CD14-positive monocyte (primary cell): Measurements from ENCODE around the gene MAGOHB. TPM values are rescaled to one million over a fixed set of nuclear protein-coding genes. Genes with fewer than 3 reads are reported as not detected.

Source experiments
- DNase-seq, 3 donors: peaks; one replicate each; pipeline ENCODE4 v3.0.0-alpha.2; 2011 to 2022
- H2AFZ ChIP-seq: 2 replicates; pipeline ENCODE4 v1.6.0; 2012; ENCODE audit warnings: mild to moderate bottlenecking, low read depth, low read length, inconsistent platforms; ENCODE audit not compliant: insufficient read depth, poor library complexity, severe bottlenecking
- H3K27ac ChIP-seq, 2 donors: 1 replicate in 1 of 2; 2 replicates in 1 of 2; pipeline ENCODE4 v1.5.1; 2012 to 2013; ENCODE audit warnings: low read length in 2 of 2, control low read depth in 1 of 2, inconsistent platforms in 1 of 2, low read depth in 1 of 2, mild to moderate bottlenecking in 1 of 2
- H3K27me3 ChIP-seq, 2 donors: one replicate each; pipeline versions ENCODE4 v1.6.0 to v1.6.1; 2011 to 2013; ENCODE audit warnings: low read length in 2 of 2; ENCODE audit not compliant: control insufficient read depth in 2 of 2, insufficient read depth in 2 of 2
- H3K36me3 ChIP-seq, 2 donors: replicated peaks in 1 of 2; 1 replicate in 1 of 2; 2 replicates in 1 of 2; pipeline versions ENCODE4 v1.5.1 to v1.6.1; 2012 to 2013; ENCODE audit warnings: low read length in 2 of 2, control low read depth in 1 of 2, inconsistent platforms in 1 of 2, mild to moderate bottlenecking in 1 of 2; ENCODE audit not compliant: insufficient read depth in 2 of 2, control insufficient read depth in 1 of 2
- H3K4me1 ChIP-seq, 2 donors: 1 replicate in 1 of 2; 2 replicates in 1 of 2; pipeline versions ENCODE4 v1.5.1 to v1.6.1; 2012 to 2013; ENCODE audit warnings: low read length in 2 of 2, control low read depth in 1 of 2, inconsistent platforms in 1 of 2, mild to moderate bottlenecking in 1 of 2, moderate library complexity in 1 of 2; ENCODE audit not compliant: insufficient read depth in 2 of 2, control insufficient read depth in 1 of 2
- H3K4me2 ChIP-seq: replicated peaks from 2 replicates; pipeline ENCODE3; 2012; ENCODE audit warnings: low read length, moderate library complexity, mild to moderate bottlenecking; ENCODE audit not compliant: poor library complexity, severe bottlenecking; ENCODE audit errors: extremely low read depth
- H3K4me3 ChIP-seq, 3 experiments: fragments of 200-600 bp in 1 of 3; sonication (generic) in 1 of 3; replicated peaks in 1 of 3; 1 replicate in 2 of 3; 2 replicates in 1 of 3; pipeline ENCODE4 v1.5.1; 2011 to 2013; ENCODE audit warnings: low read length in 3 of 3, mild to moderate bottlenecking in 3 of 3, control low read depth in 2 of 3, low read depth in 2 of 3, inconsistent platforms in 1 of 3, moderate library complexity in 1 of 3
- H3K79me2 ChIP-seq: 2 replicates; pipeline ENCODE4 v1.6.0; 2012; ENCODE audit warnings: mild to moderate bottlenecking, control low read depth, inconsistent platforms, low read length, moderate library complexity; ENCODE audit not compliant: insufficient read depth
- H3K9ac ChIP-seq: 2 replicates; pipeline ENCODE4 v1.6.0; 2017; ENCODE audit warnings: low read length, mild to moderate bottlenecking; ENCODE audit not compliant: insufficient read depth, poor library complexity, severe bottlenecking
- H3K9me3 ChIP-seq, 2 donors: replicated peaks in 1 of 2; 1 replicate in 1 of 2; 2 replicates in 1 of 2; pipeline versions ENCODE4 v1.5.1 to v1.6.1; 2012 to 2013; ENCODE audit warnings: low read length in 2 of 2, control low read depth in 1 of 2; ENCODE audit not compliant: control insufficient read depth in 1 of 2, insufficient read depth in 1 of 2
- H4K20me1 ChIP-seq: 2 replicates; pipeline ENCODE4 v1.6.0; 2012; ENCODE audit warnings: mild to moderate bottlenecking, low read length, control low read depth, moderate library complexity; ENCODE audit not compliant: insufficient read depth
- H3K27ac Mint-ChIP-seq, 7 donors: one replicate each; pipeline ENCODE4 v1.8.0; 2020; ENCODE audit warnings: mild to moderate bottlenecking in 7 of 7, mixed read lengths in 7 of 7, moderate library complexity in 6 of 7, inconsistent platforms in 2 of 7
- H3K27me3 Mint-ChIP-seq, 3 donors: one replicate each; pipeline ENCODE4 v1.8.0; 2021 to 2022; ENCODE audit warnings: low read depth in 3 of 3, mild to moderate bottlenecking in 3 of 3, mixed read lengths in 3 of 3, moderate library complexity in 3 of 3, inconsistent platforms in 1 of 3
- H3K36me3 Mint-ChIP-seq, 2 donors: one replicate each; pipeline ENCODE4 v1.8.0; 2020; ENCODE audit warnings: mixed read lengths in 2 of 2, inconsistent platforms in 1 of 2, mild to moderate bottlenecking in 1 of 2
- H3K4me1 Mint-ChIP-seq: one replicate; pipeline ENCODE4 v1.8.0; 2020; ENCODE audit warnings: mild to moderate bottlenecking, mixed read lengths
- H3K4me3 Mint-ChIP-seq, 2 donors: one replicate each; pipeline ENCODE4 v1.8.0; 2020; ENCODE audit warnings: mild to moderate bottlenecking in 2 of 2, mixed read lengths in 2 of 2, moderate library complexity in 1 of 2
- H3K9me3 Mint-ChIP-seq, 7 donors: one replicate each; pipeline ENCODE4 v1.8.0; 2020 to 2022; ENCODE audit warnings: mixed read lengths in 7 of 7, mild to moderate bottlenecking in 6 of 7, moderate library complexity in 6 of 7, inconsistent platforms in 2 of 7
- WGBS: methylation state at CpG from one replicate; pipeline ENCODE4 v1.1.5; 2013; ENCODE audit warnings: missing lambda C conversion rate; ENCODE audit not compliant: insufficient coverage; 5-methylcytosine and 5-hydroxymethylcytosine counted together
- intact Hi-C, 2 donors: fragments of 100-400 bp; cut with micrococcal nuclease; formaldehyde crosslinking; loops; one replicate each; pipeline versions ENCODE4 v1.15.0 to v1.15.1; 2023
- polyA plus RNA-seq, 3 donors: library from polyadenylated mRNA; depleted of rRNA in 1 of 3; unstranded in 2 of 3; stranded (reverse) in 1 of 3; fragments of 300-500 nt in 2 of 3; fragments of >200 nt in 1 of 3; fragmentation: Illumina TruSeq in 2 of 3; gene quantifications; 1 replicate in 2 of 3; 2 replicates in 1 of 3; pipeline ENCODE4 v1.2.3, GENCODE V29; 2012 to 2021
- TF ChIP-seq, protein P1 (sequence below): fragments of 200-600 bp; IDR thresholded peaks from one replicate; pipeline ENCODE4 v1.8.0; 2022; ENCODE audit warnings: antibody characterized with exemption, mild to moderate bottlenecking

Gene MAGOHB
- polyA plus RNA-seq, 3 donors, result 6.9 to 23.5 (median 19.5) TPM

DNA sequence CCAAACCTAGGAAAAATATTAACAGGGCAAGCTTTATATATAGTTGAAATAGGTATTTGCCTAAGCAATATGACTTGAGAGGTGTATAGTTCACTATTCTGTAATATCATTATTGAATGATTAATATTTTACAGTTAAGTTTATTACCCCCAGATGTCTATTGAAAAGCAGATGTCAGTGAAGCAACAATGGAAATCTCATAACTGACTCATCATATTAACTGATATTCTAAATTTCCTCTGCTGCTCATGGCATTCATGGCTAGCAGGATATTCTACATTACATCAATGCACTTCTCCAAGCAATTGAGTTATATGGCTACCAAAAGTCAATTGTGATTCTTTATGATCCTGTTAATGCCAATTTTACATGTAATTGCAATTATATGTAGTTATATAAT, 9.7 kb upstream of the MAGOHB start:
- H3K27ac Mint-ChIP-seq, result no peak overlapping the region
- Histone ChIP-seq H3K4me2 (no peak overlapping the region), H2AFZ (no peak overlapping the region), H3K27me3 (no peaks in the 10 kb centered on the region), H4K20me1 (no peaks in the 10 kb centered on the region), H3K27ac (no peak overlapping the region), H3K9ac (no peak overlapping the region), H3K36me3 (no peaks in the 10 kb centered on the region), H3K79me2 (no peaks in the 10 kb centered on the region), H3K4me1 (no peaks in the 10 kb centered on the region), H3K4me3 (no peak overlapping the region), H3K9me3 (no peaks in the 10 kb centered on the region)
- TF ChIP-seq, protein P1, sequence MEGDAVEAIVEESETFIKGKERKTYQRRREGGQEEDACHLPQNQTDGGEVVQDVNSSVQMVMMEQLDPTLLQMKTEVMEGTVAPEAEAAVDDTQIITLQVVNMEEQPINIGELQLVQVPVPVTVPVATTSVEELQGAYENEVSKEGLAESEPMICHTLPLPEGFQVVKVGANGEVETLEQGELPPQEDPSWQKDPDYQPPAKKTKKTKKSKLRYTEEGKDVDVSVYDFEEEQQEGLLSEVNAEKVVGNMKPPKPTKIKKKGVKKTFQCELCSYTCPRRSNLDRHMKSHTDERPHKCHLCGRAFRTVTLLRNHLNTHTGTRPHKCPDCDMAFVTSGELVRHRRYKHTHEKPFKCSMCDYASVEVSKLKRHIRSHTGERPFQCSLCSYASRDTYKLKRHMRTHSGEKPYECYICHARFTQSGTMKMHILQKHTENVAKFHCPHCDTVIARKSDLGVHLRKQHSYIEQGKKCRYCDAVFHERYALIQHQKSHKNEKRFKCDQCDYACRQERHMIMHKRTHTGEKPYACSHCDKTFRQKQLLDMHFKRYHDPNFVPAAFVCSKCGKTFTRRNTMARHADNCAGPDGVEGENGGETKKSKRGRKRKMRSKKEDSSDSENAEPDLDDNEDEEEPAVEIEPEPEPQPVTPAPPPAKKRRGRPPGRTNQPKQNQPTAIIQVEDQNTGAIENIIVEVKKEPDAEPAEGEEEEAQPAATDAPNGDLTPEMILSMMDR, result no peak
- H3K27me3 Mint-ChIP-seq, result peaks cover 1% of the 10 kb centered on the region in 3 donors
- intact Hi-C loops, result no loop called here
- H3K36me3 Mint-ChIP-seq, result no peaks in the 10 kb centered on the region
- no peak for DNase-seq
- no peaks in the 10 kb centered on the region for H3K4me1 Mint-ChIP-seq
- H3K9me3 Mint-ChIP-seq, result peaks cover 0 to 2% (median 0%) of the 10 kb centered on the region in 7 donors
- no peak overlapping the region for H3K4me3 Mint-ChIP-seq

DNA sequence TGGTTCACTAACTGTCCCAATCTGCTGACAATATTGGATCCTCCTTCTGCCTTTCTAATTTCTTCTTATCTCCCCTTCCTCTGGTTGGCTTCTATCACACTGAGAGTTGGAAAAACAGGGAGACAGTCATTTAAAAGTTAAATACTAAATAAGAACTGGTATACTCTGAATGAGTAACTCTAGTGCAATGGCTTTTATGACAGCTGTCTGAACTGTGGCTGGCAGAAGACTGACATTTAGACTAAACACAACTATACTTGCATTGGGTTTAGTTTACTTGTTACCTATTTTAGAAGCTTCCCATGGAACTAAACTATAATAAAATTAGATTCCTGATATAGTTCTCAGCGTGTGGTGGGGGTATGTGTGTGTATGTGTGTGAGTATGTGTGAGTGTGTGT, 7.9 kb upstream of the MAGOHB start:
- Mint-ChIP-seq H3K36me3 (no peaks in the 10 kb centered on the region), H3K4me3 (no peak overlapping the region), H3K27me3 (peaks cover 0 to 1% (median 1%) of the 10 kb centered on the region in 3 donors), H3K4me1 (no peaks in the 10 kb centered on the region), H3K27ac (peak overlapping the region in 1 of 7 donors; percentile 43), H3K9me3 (peaks cover 0 to 1% (median 0%) of the 10 kb centered on the region in 7 donors)
- no peaks in the 10 kb centered on the region for H3K4me1 ChIP-seq
- no peak overlapping the region for H3K4me3 ChIP-seq
- H3K79me2 ChIP-seq, result no peaks in the 10 kb centered on the region
- H3K9me3 ChIP-seq, result no peaks in the 10 kb centered on the region
- TF ChIP-seq, protein P1, result no peak
- H3K9ac ChIP-seq, result no peak overlapping the region
- no peak for DNase-seq
- no peaks in the 10 kb centered on the region for H4K20me1 ChIP-seq
- H3K36me3 ChIP-seq, result no peaks in the 10 kb centered on the region
- no CpG with 5 or more reads among the region's 1 CpG for WGBS
- H2AFZ ChIP-seq, result no peak overlapping the region
- H3K4me2 ChIP-seq, result no peak overlapping the region
- intact Hi-C loops, result no loop called here
- no peak overlapping the region for H3K27ac ChIP-seq
- no peaks in the 10 kb centered on the region for H3K27me3 ChIP-seq
